GM12878 (cell line): ENCODE data around the gene SLC2A3. TPM values are rescaled to one million over a fixed set of nuclear protein-coding genes. Genes with fewer than 3 reads are reported as not detected.
A peak's percentile ranks its signal among the peaks of the same experiment; 100 is the strongest.

ENCODE experiments used
- BCL3 ChIP-seq: IDR thresholded peaks from 2 replicates; pipeline ENCODE4 v1.6.1; 2011; ENCODE audit warnings: borderline replicate concordance, low read depth, mild to moderate bottlenecking, moderate library complexity, low read length; ENCODE audit not compliant: insufficient read depth, poor library complexity, severe bottlenecking
- CEBPB ChIP-seq, 2 experiments: fragments of 150-350 bp in 1 of 2; IDR thresholded peaks; 2 replicates each; pipeline ENCODE4 v1.6.1; 2012 to 2014; ENCODE audit warnings: low read depth in 2 of 2, low read length in 2 of 2, borderline replicate concordance in 1 of 2, inconsistent platforms in 1 of 2
- CREM ChIP-seq: IDR thresholded peaks from 2 replicates; pipeline ENCODE4 v1.6.1; 2014; ENCODE audit warnings: antibody characterized with exemption, low read depth
- E4F1 ChIP-seq: fragments of 450-650 bp; IDR thresholded peaks from 2 replicates; pipeline ENCODE4 v1.6.1; 2018; ENCODE audit warnings: borderline replicate concordance, mild to moderate bottlenecking; ENCODE audit not compliant: partially characterized antibody
- IRF3 ChIP-seq: fragments of 450-650 bp; IDR thresholded peaks from 2 replicates; pipeline ENCODE4 v1.6.1; 2014; ENCODE audit warnings: mild to moderate bottlenecking
- IRF5 ChIP-seq: fragments of 450-650 bp; IDR thresholded peaks from 2 replicates; pipeline ENCODE4 v1.6.1; 2017; ENCODE audit warnings: borderline replicate concordance
- MYB ChIP-seq: fragments of 150-350 bp; IDR thresholded peaks from 2 replicates; pipeline ENCODE4 v1.6.1; 2014; ENCODE audit warnings: mild to moderate bottlenecking, low read depth, low read length, borderline replicate concordance
- NFYA ChIP-seq: IDR thresholded peaks from 2 replicates; pipeline ENCODE4 v1.6.1; 2011; ENCODE audit warnings: low read depth, mild to moderate bottlenecking, low read length, improper control_type of control experiment, borderline replicate concordance
- PKNOX1 ChIP-seq: fragments of 450-650 bp; IDR thresholded peaks from 2 replicates; pipeline ENCODE4 v1.6.1; 2016; ENCODE audit warnings: mild to moderate bottlenecking
- RAD51 ChIP-seq: fragments of 450-650 bp; IDR thresholded peaks from 2 replicates; pipeline ENCODE4 v1.6.1; 2016; ENCODE audit warnings: moderate library complexity, mild to moderate bottlenecking, inconsistent platforms
- RCOR1 ChIP-seq: conservative IDR thresholded peaks from 2 replicates; pipeline ENCODE4 v1.6.1; 2012; ENCODE audit warnings: low read depth, low read length, improper control_type of control experiment
- RFX5 ChIP-seq: IDR thresholded peaks from 2 replicates; pipeline ENCODE4 v1.6.1; 2011; ENCODE audit warnings: low read depth, low read length, improper control_type of control experiment
- SREBF1 ChIP-seq: IDR thresholded peaks from 2 replicates; pipeline ENCODE4 v1.6.1; 2012; ENCODE audit warnings: mild to moderate bottlenecking, low read length
- SREBF2 ChIP-seq: IDR thresholded peaks from 2 replicates; pipeline ENCODE4 v1.6.1; 2012; ENCODE audit warnings: mild to moderate bottlenecking, low read length
- SUZ12 ChIP-seq: fragments of 200-600 bp; sonication (generic); IDR thresholded peaks from one replicate; pipeline ENCODE4 v1.6.1; 2018; ENCODE audit warnings: antibody characterized with exemption, mild to moderate bottlenecking; ENCODE audit not compliant: unreplicated experiment
- TBL1XR1 ChIP-seq: IDR thresholded peaks from 2 replicates; pipeline ENCODE4 v1.6.1; 2012; ENCODE audit warnings: low read depth, low read length, improper control_type of control experiment
- USF1 ChIP-seq: IDR thresholded peaks from 2 replicates; pipeline ENCODE4 v1.6.1; 2011; ENCODE audit warnings: borderline replicate concordance, low read depth, mild to moderate bottlenecking, moderate library complexity, mixed read lengths, low read length; ENCODE audit not compliant: insufficient read depth; ENCODE audit errors: extremely low read length
- WRNIP1 ChIP-seq: IDR thresholded peaks from 2 replicates; pipeline ENCODE4 v1.6.1; 2011; ENCODE audit warnings: low read depth, low read length, improper control_type of control experiment, borderline replicate concordance
- ZBED1 ChIP-seq: IDR thresholded peaks from 2 replicates; pipeline ENCODE4 v1.6.1; 2016; ENCODE audit warnings: borderline replicate concordance
- ZNF24 ChIP-seq: fragments of 450-650 bp; IDR thresholded peaks from 2 replicates; pipeline ENCODE4 v1.6.1; 2017; ENCODE audit warnings: antibody characterized with exemption, mild to moderate bottlenecking
- ZNF274 ChIP-seq: IDR thresholded peaks from one replicate; pipeline ENCODE4 v1.8.0; 2011; ENCODE audit not compliant: insufficient read length, insufficient read depth
- ZNF384 ChIP-seq: IDR thresholded peaks from 2 replicates; pipeline ENCODE4 v1.6.1; 2012; ENCODE audit warnings: low read depth, mild to moderate bottlenecking, low read length, improper control_type of control experiment, borderline replicate concordance
- polyA plus RNA-seq, 11 experiments: library from polyadenylated mRNA; depleted of rRNA in 4 of 11; unstranded in 6 of 11; stranded (reverse) in 5 of 11; fragments of >200 nt; fragmentation: Nextera tagmentation in 4 of 11; fragmentation: Illumina TruSeq in 1 of 11; extraction: Ambion mirVana in 4 of 11; extraction: Trizol in 1 of 11; gene quantifications; 1 replicate in 1 of 11; 2 replicates in 10 of 11; pipeline versions ENCODE4 v1.2.1 to v1.2.3, GENCODE V29; 2011 to 2016; ENCODE audit warnings: inconsistent platforms in 2 of 11, missing spikeins in 2 of 11, low read depth in 1 of 11
- total RNA-seq, 4 experiments: library from RNA; depleted of rRNA in 3 of 4; stranded (reverse); fragments of >200 nt in 3 of 4; fragmentation: Illumina TruSeq in 1 of 4; extraction: Trizol in 1 of 4; gene quantifications; 2 replicates each; pipeline versions ENCODE4 v1.2.1 to v1.2.3, GENCODE V29; 2013 to 2021

Gene SLC2A3
- total and polyA plus RNA-seq, 10 of the 15 experiments (the other 5 are each of a cell fraction or from before 2014, with no cell fraction given) = 6.5 to 66.3 (median 11.2) TPM

GRCh38 chr12:7970475-7971252 lies 34.7 kb upstream of the SLC2A3 start (continued):
- TF ChIP-seq E4F1 = no peak
- no peak for TF ChIP-seq RCOR1
- TF ChIP-seq WRNIP1 = no peak
- peak; percentile 25; the same call in 1 of the 2 replicates for TF ChIP-seq PKNOX1
- no peak for TF ChIP-seq BCL3
- no peak for TF ChIP-seq MYB
- TF ChIP-seq RAD51 = peak; percentile 9; the same call in 1 of the 2 replicates
- TF ChIP-seq ZNF384 = peak; percentile 8; the same call in 1 of the 2 replicates
- no peak for TF ChIP-seq TBL1XR1
- TF ChIP-seq NFYA = no peak
- no peak for TF ChIP-seq ZBED1
- TF ChIP-seq IRF5 = no peak
- TF ChIP-seq SREBF2 = no peak
- no peak for TF ChIP-seq CEBPB (IDR thresholded peaks at IDR 0.05; ENCODE audit: borderline replicate concordance in 1 of 2, low read depth in 2 of 2, low read length in 2 of 2)
- TF ChIP-seq CREM = no peak
- peak; percentile 48; the same call in 1 of the 2 replicates for TF ChIP-seq ZNF24
- TF ChIP-seq SREBF1 = no peak
- TF ChIP-seq USF1 = no peak
- no peak for TF ChIP-seq ZNF274
- no peak for TF ChIP-seq IRF3
- TF ChIP-seq RFX5 = no peak
- no peak for TF ChIP-seq SUZ12
